Measurements from ENCODE around the gene STIM2. TPM values are rescaled to one million over a fixed set of nuclear protein-coding genes. Genes with fewer than 3 reads are reported as not detected.

The STIM2 gene
- total RNA-seq, 4 donors from 2014 or later, result 17.2 to 71.4 (median 20.7) TPM

- no peak for DNase-seq
- Histone ChIP-seq H3K4me1 (peaks cover 0 to 46% (median 0%) of the 10 kb centered on the region in 4 donors), H3K9me3 (no peaks in the 10 kb centered on the region), H3K27ac (peak overlapping the region in 2 of 4 donors; percentile 30 to 38), H3K4me3 (no peak overlapping the region), H3K27me3 (no peaks in the 10 kb centered on the region), H3K36me3 (no peaks in the 10 kb centered on the region)
- 38 to 54% methylated on average over 4 of the region's 4 CpGs for WGBS, 2 donors (ENCODE audit: low coverage in 1 of 2)
- intact Hi-C loops (cut with DNase I; ENCODE audit: low total_unique reads) (no loop called here), in situ Hi-C loops (cut with MboI; ENCODE audit: low pct_ligation_motif_present in 1 of 4, low pct_unique_long_range_greater_than_20kb in 1 of 4, low sequenced_read_pairs in 3 of 4) (loop anchor here (10.0 to 25.0 kb wide), 6 partner anchors 145 to 672 kb away; partner anchors contain the start of genes STIM2 (in 1 of the 4) and TBC1D19 (in 1 of the 4))
- TF ChIP-seq POLR2AphosphoS5 (IDR thresholded peaks at IDR 0.05) (no peak), POLR2A (IDR thresholded peaks at IDR 0.05) (no peak), EP300 (IDR thresholded peaks at IDR 0.05; ENCODE audit: low read depth) (no peak)
- TF ChIP-seq, protein P1, sequence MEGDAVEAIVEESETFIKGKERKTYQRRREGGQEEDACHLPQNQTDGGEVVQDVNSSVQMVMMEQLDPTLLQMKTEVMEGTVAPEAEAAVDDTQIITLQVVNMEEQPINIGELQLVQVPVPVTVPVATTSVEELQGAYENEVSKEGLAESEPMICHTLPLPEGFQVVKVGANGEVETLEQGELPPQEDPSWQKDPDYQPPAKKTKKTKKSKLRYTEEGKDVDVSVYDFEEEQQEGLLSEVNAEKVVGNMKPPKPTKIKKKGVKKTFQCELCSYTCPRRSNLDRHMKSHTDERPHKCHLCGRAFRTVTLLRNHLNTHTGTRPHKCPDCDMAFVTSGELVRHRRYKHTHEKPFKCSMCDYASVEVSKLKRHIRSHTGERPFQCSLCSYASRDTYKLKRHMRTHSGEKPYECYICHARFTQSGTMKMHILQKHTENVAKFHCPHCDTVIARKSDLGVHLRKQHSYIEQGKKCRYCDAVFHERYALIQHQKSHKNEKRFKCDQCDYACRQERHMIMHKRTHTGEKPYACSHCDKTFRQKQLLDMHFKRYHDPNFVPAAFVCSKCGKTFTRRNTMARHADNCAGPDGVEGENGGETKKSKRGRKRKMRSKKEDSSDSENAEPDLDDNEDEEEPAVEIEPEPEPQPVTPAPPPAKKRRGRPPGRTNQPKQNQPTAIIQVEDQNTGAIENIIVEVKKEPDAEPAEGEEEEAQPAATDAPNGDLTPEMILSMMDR (IDR thresholded peaks at IDR 0.05), result no peak
Measured at GRCh38 chr4:27009539-27009938, 148.9 kb downstream of the STIM2 start.

GRCh38 chr4:27010334-27010940 is 149.8 kb downstream of the STIM2 start:
- peak; percentile 63 for DNase-seq
- H3K4me1 ChIP-seq, result peaks cover 0 to 39% (median 0%) of the 10 kb centered on the region in 4 donors

GRCh38 chr4:27011401-27011800 is 150.8 kb downstream of the STIM2 start:
- Histone ChIP-seq H3K27me3 (no peaks in the 10 kb centered on the region), H3K9me3 (no peaks in the 10 kb centered on the region), H3K36me3 (no peaks in the 10 kb centered on the region), H3K4me1 (peaks cover 0 to 31% (median 0%) of the 10 kb centered on the region in 4 donors), H3K27ac (no peak overlapping the region), H3K4me3 (no peak overlapping the region)
- intact Hi-C loops (cut with DNase I; ENCODE audit: low total_unique reads) (no loop called here), in situ Hi-C loops (cut with MboI; ENCODE audit: low pct_ligation_motif_present in 1 of 4, low pct_unique_long_range_greater_than_20kb in 1 of 4, low sequenced_read_pairs in 3 of 4) (loop anchor here (25.0 kb wide), 4 partner anchors 249 to 674 kb away; partner anchors contain the start of gene TBC1D19 (in 1 of the 4))
- TF ChIP-seq POLR2AphosphoS5 (IDR thresholded peaks at IDR 0.05) (no peak), EP300 (IDR thresholded peaks at IDR 0.05; ENCODE audit: low read depth) (no peak), POLR2A (IDR thresholded peaks at IDR 0.05) (no peak)
- TF ChIP-seq, protein P1 (IDR thresholded peaks at IDR 0.05), result no peak
- no peak for DNase-seq
- WGBS, 2 donors (ENCODE audit: low coverage in 1 of 2), result 59 to 60% methylated on average over 3 of the region's 3 CpGs

More at GRCh38 chr4:27010334-27010940, 149.8 kb downstream of the STIM2 start:
- no peak for TF ChIP-seq POLR2A (IDR thresholded peaks at IDR 0.05)
- TF ChIP-seq, protein P1 (IDR thresholded peaks at IDR 0.05), result peak; percentile 87 to 93 (median 92)
- WGBS, 2 donors (ENCODE audit: low coverage in 1 of 2), result 21 to 33% methylated on average over 6 of the region's 6 CpGs
- Histone ChIP-seq H3K9me3 (no peaks in the 10 kb centered on the region), H3K4me3 (no peak overlapping the region), H3K27me3 (no peaks in the 10 kb centered on the region), H3K27ac (peak overlapping the region in 2 of 4 donors; percentile 30 to 38), H3K36me3 (no peaks in the 10 kb centered on the region)
- in situ Hi-C loops (cut with MboI; ENCODE audit: low pct_ligation_motif_present in 1 of 4, low pct_unique_long_range_greater_than_20kb in 1 of 4, low sequenced_read_pairs in 3 of 4) (loop anchor here (25.0 kb wide), 4 partner anchors 248 to 673 kb away; partner anchors contain the start of gene TBC1D19 (in 1 of the 4)), intact Hi-C loops (cut with DNase I; ENCODE audit: low total_unique reads) (no loop called here)

DNA sequence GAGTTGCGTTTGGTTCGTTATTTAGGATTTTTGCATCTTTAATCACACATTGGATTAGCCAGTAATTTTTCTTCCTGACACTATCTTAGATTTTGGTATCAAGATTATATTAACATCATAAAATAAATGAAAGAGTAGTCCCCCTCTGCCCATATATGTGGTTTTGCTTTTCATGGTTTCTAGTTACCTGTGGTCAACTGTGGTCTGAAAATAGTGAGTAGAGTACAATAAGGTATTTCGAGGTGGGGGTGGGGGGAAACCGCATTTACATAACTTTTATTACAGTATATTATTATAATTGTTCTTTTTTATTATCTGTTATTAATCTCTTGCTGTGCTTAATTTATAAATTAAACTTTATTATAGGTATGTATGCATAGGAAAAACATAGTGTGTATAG is 152.4 kb downstream of the STIM2 start:
- WGBS, 2 donors (ENCODE audit: low coverage in 1 of 2), result 86 to 88% methylated on average over 4 of the region's 4 CpGs
- DNase-seq, result no peak
- Histone ChIP-seq H3K27me3 (no peaks in the 10 kb centered on the region), H3K27ac (no peak overlapping the region), H3K36me3 (no peaks in the 10 kb centered on the region), H3K4me3 (no peak overlapping the region), H3K9me3 (no peaks in the 10 kb centered on the region), H3K4me1 (peaks cover 0 to 25% (median 0%) of the 10 kb centered on the region in 4 donors)
- intact Hi-C loops (cut with DNase I; ENCODE audit: low total_unique reads), result no loop called here
- TF ChIP-seq, protein P1 (IDR thresholded peaks at IDR 0.05), result no peak
- TF ChIP-seq POLR2A (IDR thresholded peaks at IDR 0.05), result no peak
- no peak for TF ChIP-seq EP300 (IDR thresholded peaks at IDR 0.05; ENCODE audit: low read depth)
- in situ Hi-C loops (cut with MboI; ENCODE audit: low pct_ligation_motif_present in 1 of 4, low pct_unique_long_range_greater_than_20kb in 1 of 4, low sequenced_read_pairs in 3 of 4), result loop anchor here (25.0 kb wide), 4 partner anchors 251 to 676 kb away; partner anchors contain the start of gene TBC1D19 (in 1 of the 4)

All from transverse colon (tissue), 4 donors.